Heart right ventricle (tissue), 16 donors: ENCODE results near the gene TXNDC16. TPM values are rescaled to one million over a fixed set of nuclear protein-coding genes. Genes with fewer than 3 reads are reported as not detected.

Experiments
- ATAC-seq, 8 donors: fragments of 200-7000 bp; cut with Tn5 transposase; one replicate each; pipeline ENCODE4 v1.9.1; 2020; ENCODE audit warnings: mild to moderate bottlenecking in 8 of 8, moderate library complexity in 8 of 8, moderate number of reproducible peaks in 1 of 8
- DNase-seq, 2 donors: peaks; one replicate each; pipeline ENCODE4 v3.0.0-alpha.2; 2020
- H3K27ac ChIP-seq, 10 donors: fragments of 200-600 bp; sonication (generic) in 2 of 10; one replicate each; pipeline versions ENCODE4 v1.5.0 to v1.8.0; 2020 to 2022; ENCODE audit warnings: mild to moderate bottlenecking in 3 of 10
- H3K27me3 ChIP-seq, 7 donors: fragments of 200-600 bp; one replicate each; pipeline ENCODE4 v1.8.0; 2021 to 2022; ENCODE audit warnings: mild to moderate bottlenecking in 2 of 7
- H3K36me3 ChIP-seq, 9 donors: fragments of 200-600 bp; sonication (generic) in 1 of 9; one replicate each; pipeline versions ENCODE4 v1.5.0 to v1.8.0; 2020 to 2022; ENCODE audit warnings: mild to moderate bottlenecking in 2 of 9
- H3K4me1 ChIP-seq, 9 donors: fragments of 200-600 bp; sonication (generic) in 1 of 9; one replicate each; pipeline versions ENCODE4 v1.5.0 to v1.8.0; 2020 to 2022; ENCODE audit warnings: mild to moderate bottlenecking in 4 of 9
- H3K4me3 ChIP-seq, 10 donors: fragments of 200-600 bp; sonication (generic) in 2 of 10; one replicate each; pipeline versions ENCODE4 v1.5.0 to v1.8.0; 2020 to 2022; ENCODE audit warnings: mild to moderate bottlenecking in 7 of 10, moderate library complexity in 2 of 10
- H3K9me3 ChIP-seq, 11 donors: fragments of 200-600 bp in 10 of 11; sonication (generic) in 2 of 11; one replicate each; pipeline versions ENCODE4 v1.5.0 to v1.8.0; 2013 to 2022; ENCODE audit warnings: mild to moderate bottlenecking in 2 of 11, control low read depth in 1 of 11, moderate library complexity in 1 of 11
- WGBS, 2 donors: extraction: QIAGEN DNeasy Blood & Tissue Kit; methylation state at CpG; one replicate each; pipeline ENCODE4 v1.1.7; 2013; ENCODE audit warnings: inconsistent platforms in 1 of 2; 5-methylcytosine and 5-hydroxymethylcytosine counted together
- intact Hi-C, 10 donors: fragments of 100-400 bp; cut with DNase I; formaldehyde crosslinking; loops; one replicate each; pipeline versions ENCODE4 v1.11.1 to v1.14.2; 2022
- polyA plus RNA-seq, 2 donors: library from polyadenylated mRNA; stranded (reverse); fragments of 200-250 nt; gene quantifications; one replicate each; pipeline ENCODE4 v1.2.3, GENCODE V29; 2013
- total RNA-seq, 10 donors: library from RNA; stranded (reverse); fragmentation: NEBNext Ultra II Directional in 3 of 10; extraction: Animal tissue kit (Norgen Biotek cat#: 25700) in 3 of 10; gene quantifications; one replicate each; pipeline versions ENCODE4 v1.2.1 to v1.2.4, GENCODE V29; 2021 to 2023
- TF ChIP-seq, protein P1 (sequence below), 9 donors: fragments of 200-600 bp; sonication (generic) in 2 of 9; IDR thresholded peaks; one replicate each; pipeline versions ENCODE4 v1.5.0 to v1.8.0; 2021 to 2022; ENCODE audit warnings: antibody characterized with exemption in 9 of 9, mild to moderate bottlenecking in 5 of 9, moderate library complexity in 1 of 9
- donor health status: Arrhythmogenic right ventricular cardiomyopathy.
- donor health status: ischemic (EF 13 %, LVEDD 7.1; RV severe dilation, severe dysfunction).
- donor health status: healthy with polysubstance abuse.
- donor health status: DM: no; HTN: yes; CAD: no.
- donor health status: DM: no; HTN: no; CAD: no.
- donor health status: ischemic (EF 25% LVEDD 6.9; RV normal size, moderate dysfunction).
- donor health status: ischemic (EF 25% LVEDD 5.7; RV mildly dilated, moderate dysfunction).
- donor health status: healthy.
- donor health status: DM: yes; HTN: yes; CAD: no.
- donor health status: Ischemic cardiomyopathy.
- donor health status: ischemic (EF 35%, LVEDD 5.7; RV mildly dilated, moderate dysfunction).
- donor health status: nonischemic (EF 11% LVEDD 7.7; RV severe dilation, severe dysfunction).
- donor health status: DM: yes; HTN: yes; CAD: no.
- donor health status: PGD.
- donor health status: ischemic (EF 29% LVEDD 5.4; RV normal size, mild dysfunction).
- donor health status: nonischemic (EF 23%, LVEDD 6.1; RV moderate dilation, normal function).

The TXNDC16 gene
- total and polyA plus RNA-seq, 12 donors: 1.2 to 6.3 (median 4.1) TPM

GRCh38 chr14:52553671-52554575 lies 1.6 kb upstream of the TXNDC16 start:
- H3K4me3 ChIP-seq: peak overlapping the region; percentile 66 to 95 (median 83)
- H3K27ac ChIP-seq: peak overlapping the region in 9 of 10 donors; percentile 44 to 87 (median 71)
- H3K9me3 ChIP-seq: peaks cover 0 to 11% (median 0%) of the 10 kb centered on the region in 11 donors
- no peaks in the 10 kb centered on the region for H3K27me3 ChIP-seq
- intact Hi-C loops: loop anchor here in 4 of 10 donors (5.0 to 10.0 kb wide), 4 partner anchors 141 to 241 kb away; partner anchors contain the start of genes ERO1A (in 2 of the 4), PSMC6 (in 2 of the 4) and GNPNAT1 (in 1 of the 4)
- peak; percentile 86 to 88 for DNase-seq
- H3K36me3 ChIP-seq: no peaks in the 10 kb centered on the region
- TF ChIP-seq, protein P1, sequence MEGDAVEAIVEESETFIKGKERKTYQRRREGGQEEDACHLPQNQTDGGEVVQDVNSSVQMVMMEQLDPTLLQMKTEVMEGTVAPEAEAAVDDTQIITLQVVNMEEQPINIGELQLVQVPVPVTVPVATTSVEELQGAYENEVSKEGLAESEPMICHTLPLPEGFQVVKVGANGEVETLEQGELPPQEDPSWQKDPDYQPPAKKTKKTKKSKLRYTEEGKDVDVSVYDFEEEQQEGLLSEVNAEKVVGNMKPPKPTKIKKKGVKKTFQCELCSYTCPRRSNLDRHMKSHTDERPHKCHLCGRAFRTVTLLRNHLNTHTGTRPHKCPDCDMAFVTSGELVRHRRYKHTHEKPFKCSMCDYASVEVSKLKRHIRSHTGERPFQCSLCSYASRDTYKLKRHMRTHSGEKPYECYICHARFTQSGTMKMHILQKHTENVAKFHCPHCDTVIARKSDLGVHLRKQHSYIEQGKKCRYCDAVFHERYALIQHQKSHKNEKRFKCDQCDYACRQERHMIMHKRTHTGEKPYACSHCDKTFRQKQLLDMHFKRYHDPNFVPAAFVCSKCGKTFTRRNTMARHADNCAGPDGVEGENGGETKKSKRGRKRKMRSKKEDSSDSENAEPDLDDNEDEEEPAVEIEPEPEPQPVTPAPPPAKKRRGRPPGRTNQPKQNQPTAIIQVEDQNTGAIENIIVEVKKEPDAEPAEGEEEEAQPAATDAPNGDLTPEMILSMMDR (IDR thresholded peaks at IDR 0.05): peak in 1 of 9 donors; percentile 8
- H3K4me1 ChIP-seq: peaks cover 4 to 31% (median 20%) of the 10 kb centered on the region in 9 donors
- ATAC-seq: peak in 7 of 8 donors; percentile 24 to 52 (median 36)
- WGBS, 2 donors: 3 to 4% methylated on average over 22 of the region's 22 CpGs

DNA sequence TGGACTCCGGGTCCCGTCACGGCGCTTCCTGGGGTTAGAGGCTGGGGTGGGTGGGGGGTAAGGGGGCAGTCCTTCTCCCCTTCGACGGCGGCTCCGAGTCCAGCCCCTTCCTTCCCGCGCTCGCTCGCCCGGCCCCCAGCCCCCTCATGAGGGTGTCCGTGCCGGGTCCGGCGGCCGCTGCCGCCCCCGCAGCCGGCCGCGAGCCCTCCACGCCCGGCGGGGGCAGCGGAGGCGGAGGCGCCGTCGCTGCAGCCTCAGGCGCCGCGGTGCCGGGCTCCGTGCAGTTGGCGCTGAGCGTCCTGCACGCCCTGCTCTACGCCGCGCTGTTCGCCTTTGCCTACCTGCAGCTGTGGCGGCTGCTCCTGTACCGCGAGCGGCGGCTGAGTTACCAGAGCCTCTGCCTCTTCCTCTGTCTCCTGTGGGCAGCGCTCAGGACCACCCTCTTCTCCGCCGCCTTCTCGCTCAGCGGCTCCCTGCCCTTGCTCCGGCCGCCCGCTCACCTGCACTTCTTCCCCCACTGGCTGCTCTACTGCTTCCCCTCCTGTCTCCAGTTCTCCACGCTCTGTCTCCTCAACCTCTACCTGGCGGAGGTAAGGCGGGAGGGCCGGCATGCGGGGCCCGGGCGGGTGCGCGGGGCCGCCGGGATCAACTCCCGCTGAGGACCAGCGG lies 831 bp upstream of the TXNDC16 start:
- no peaks in the 10 kb centered on the region for H3K36me3 ChIP-seq
- H3K9me3 ChIP-seq: peaks cover 0 to 3% (median 0%) of the 10 kb centered on the region in 11 donors
- DNase-seq: peak in 1 of 2 donors; percentile 6
- TF ChIP-seq, protein P1 (IDR thresholded peaks at IDR 0.05): no peak
- peak overlapping the region; percentile 44 to 87 (median 74) for H3K27ac ChIP-seq
- H3K4me3 ChIP-seq: peak overlapping the region; percentile 66 to 95 (median 83)
- peak; percentile 1 to 28 (median 4) for ATAC-seq
- H3K4me1 ChIP-seq: peaks cover 4 to 31% (median 20%) of the 10 kb centered on the region in 9 donors
- WGBS, 2 donors: 1 to 2% methylated on average over 53 to 69 of the region's 69 CpGs
- no peaks in the 10 kb centered on the region for H3K27me3 ChIP-seq
- intact Hi-C loops: loop anchor here in 4 of 10 donors (5.0 to 10.0 kb wide), 4 partner anchors 142 to 242 kb away; partner anchors contain the start of genes ERO1A (in 2 of the 4), PSMC6 (in 2 of the 4) and GNPNAT1 (in 1 of the 4)

DNA sequence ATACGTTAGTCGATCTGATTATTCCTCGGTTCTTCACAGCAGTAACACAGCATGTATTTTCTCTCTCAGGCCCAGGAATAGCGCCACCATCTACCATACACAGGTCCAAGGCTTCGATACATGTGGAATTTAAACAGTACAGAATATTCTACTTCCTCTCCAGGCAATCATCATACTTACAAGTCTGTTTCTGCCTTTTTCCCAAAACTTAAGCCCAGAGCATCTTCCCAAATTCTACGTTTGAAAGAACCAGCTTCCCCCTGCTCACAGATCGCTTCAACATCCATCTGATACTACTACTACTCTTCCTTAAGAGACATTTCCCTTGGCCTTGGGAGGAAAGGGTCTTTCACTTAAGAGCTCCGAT lies 626 bp downstream of the TXNDC16 start:
- WGBS, 2 donors: 2% methylated on average over 8 of the region's 8 CpGs
- peak in 2 of 8 donors; percentile 30 to 31 for ATAC-seq

More for the DNA sequence above, 626 bp downstream of the TXNDC16 start:
- Histone ChIP-seq H3K9me3 (no peaks in the 10 kb centered on the region), H3K4me3 (peak overlapping the region; percentile 64 to 95 (median 83)), H3K36me3 (no peaks in the 10 kb centered on the region), H3K27me3 (no peaks in the 10 kb centered on the region), H3K4me1 (peaks cover 4 to 35% (median 20%) of the 10 kb centered on the region in 9 donors), H3K27ac (peak overlapping the region in 9 of 10 donors; percentile 69 to 91 (median 82))
- intact Hi-C loops: loop anchor here in 4 of 10 donors (5.0 to 10.0 kb wide), 4 partner anchors 143 to 243 kb away; partner anchors contain the start of genes ERO1A (in 2 of the 4), PSMC6 (in 2 of the 4) and GNPNAT1 (in 1 of the 4)
- TF ChIP-seq, protein P1 (IDR thresholded peaks at IDR 0.05): peak in 5 of 9 donors; percentile 12 to 34 (median 26)
- DNase-seq: no peak
